PC-3 (cell line): ENCODE measurements around the gene CBL. TPM values are rescaled to one million over a fixed set of nuclear protein-coding genes. Genes with fewer than 3 reads are reported as not detected.

Experiments
- ATAC-seq: fragments of 200-7000 bp; cut with Tn5 transposase; 2 replicates; pipeline ENCODE4 v1.9.1; 2020; ENCODE audit warnings: mild to moderate bottlenecking, moderate library complexity
- BruUV-seq: library from RNA; stranded (reverse); fragments of 400-500 nt; replicated peaks from 2 replicates; lab custom pipeline; 2021; lab: Mats Ljungman, UMichigan
- CTCF ChIA-PET: fragments of 300-600 bp; sonication (Branson Sonifier 250); formaldehyde crosslinking; loops from one replicate; lab custom pipeline; 2022; ENCODE audit warnings: antibody characterized with exemption; lab: Charles Lee
- POLR2A ChIA-PET: fragments of 300-600 bp; sonication (Branson Sonifier 250); formaldehyde crosslinking; loops from one replicate; lab custom pipeline; 2022; ENCODE audit warnings: antibody characterized with exemption; ENCODE audit not compliant: unreplicated experiment; lab: Charles Lee
- DNase-seq: peaks from one replicate; pipeline ENCODE4 v3.0.0-alpha.2; 2015
- H2AFZ ChIP-seq: fragments of 300-600 bp; sonication (generic); 2 replicates; pipeline ENCODE4 v1.6.0; 2016; ENCODE audit warnings: antibody characterized with exemption, low read length
- H3F3A ChIP-seq: fragments of 300-600 bp; sonication (generic); one replicate; pipeline ENCODE4 v1.6.0; 2017; ENCODE audit warnings: antibody characterized with exemption, low read length, control low read depth, mild to moderate bottlenecking; ENCODE audit not compliant: unreplicated experiment
- H3K27ac ChIP-seq: fragments of 300-600 bp; sonication (generic); 2 replicates; pipeline ENCODE4 v1.5.1; 2016; ENCODE audit warnings: mild to moderate bottlenecking, low read length
- H3K27me3 ChIP-seq: fragments of 300-600 bp; sonication (generic); 2 replicates; pipeline ENCODE4 v1.6.1; 2016; ENCODE audit warnings: low read length, mixed read lengths
- H3K36me3 ChIP-seq: fragments of 300-600 bp; sonication (generic); 2 replicates; pipeline ENCODE4 v1.6.1; 2016; ENCODE audit warnings: low read depth, mixed run types, low read length, mixed read lengths
- H3K4me1 ChIP-seq: fragments of 300-600 bp; sonication (generic); 2 replicates; pipeline ENCODE4 v1.5.1; 2016; ENCODE audit warnings: low read length; ENCODE audit not compliant: insufficient read depth
- H3K4me2 ChIP-seq: fragments of 300-600 bp; sonication (generic); 2 replicates; pipeline ENCODE4 v1.6.0; 2016; ENCODE audit warnings: low read length
- H3K4me3 ChIP-seq: fragments of 300-600 bp; sonication (generic); 2 replicates; pipeline ENCODE4 v1.5.1; 2016; ENCODE audit warnings: mild to moderate bottlenecking, low read length, mixed read lengths
- H3K79me2 ChIP-seq: fragments of 300-600 bp; sonication (generic); 2 replicates; pipeline ENCODE4 v1.6.1; 2017; ENCODE audit warnings: low read length, mixed read lengths
- H3K9ac ChIP-seq: fragments of 300-600 bp; sonication (generic); 2 replicates; pipeline ENCODE4 v1.6.0; 2016; ENCODE audit warnings: mild to moderate bottlenecking, low read length
- H3K9me2 ChIP-seq: fragments of 300-600 bp; sonication (generic); replicated peaks from 2 replicates; pipeline ENCODE4 v1.6.1; 2016; ENCODE audit warnings: mixed run types, low read length, mixed read lengths
- H3K9me3 ChIP-seq: fragments of 300-600 bp; sonication (generic); 2 replicates; pipeline ENCODE4 v1.6.1; 2016; ENCODE audit warnings: low read length, mixed read lengths
- H4K20me1 ChIP-seq: fragments of 300-600 bp; sonication (generic); 2 replicates; pipeline ENCODE4 v1.6.1; 2016; ENCODE audit warnings: low read length, mixed read lengths
- CTCF ChIP-seq: fragments of 300-600 bp; sonication (generic); conservative IDR thresholded peaks from 2 replicates; pipeline ENCODE4 v1.5.1; 2017; ENCODE audit warnings: antibody characterized with exemption, low read depth, mild to moderate bottlenecking, low read length
- EZH2 ChIP-seq: fragments of 300-600 bp; sonication (generic); IDR thresholded peaks from one replicate; pipeline ENCODE4 v1.6.1; 2017; ENCODE audit warnings: antibody characterized with exemption, mild to moderate bottlenecking, low read length; ENCODE audit not compliant: unreplicated experiment
- EZH2phosphoT487 ChIP-seq: fragments of 300-600 bp; sonication (generic); IDR thresholded peaks from 2 replicates; pipeline ENCODE4 v1.6.1; 2018; ENCODE audit warnings: mild to moderate bottlenecking, antibody characterized with exemption, low read length, borderline replicate concordance
- intact Hi-C: fragments of 100-400 bp; cut with micrococcal nuclease; formaldehyde crosslinking; loops from 2 replicates; pipeline ENCODE4 v1.9.0; 2023
- total RNA-seq: library from RNA; depleted of rRNA; stranded (reverse); fragments of >200 nt; gene quantifications from 2 replicates; pipeline ENCODE4 v1.2.3, GENCODE V29; 2014

CBL gene
- total RNA-seq, 1 experiment from 2014 or later, result 11.4 TPM

- POLR2A ChIA-PET, result no interaction called here
- H3K27ac ChIP-seq, result no peak overlapping the region
- CTCF ChIA-PET, result no interaction called here
- no peak overlapping the region for H2AFZ ChIP-seq
- no TSS peak for BruUV-seq
- no peak for DNase-seq
- no peak overlapping the region for H3K4me3 ChIP-seq
- peaks cover 2% of the 10 kb centered on the region; the same call in 1 of the 2 replicates for H3K36me3 ChIP-seq
- no peaks in the 10 kb centered on the region for H3K9me3 ChIP-seq
- intact Hi-C loops, result loop anchor here (5.0 to 10.0 kb wide), 2 partner anchors 112 to 155 kb away; partner anchors contain the start of genes CBL and NLRX1
- no peaks in the 10 kb centered on the region for H3K9me2 ChIP-seq
- TF ChIP-seq EZH2phosphoT487 (no peak), CTCF (no peak), EZH2 (no peak)
- no peak overlapping the region for H3K4me2 ChIP-seq
- no peak for ATAC-seq
- no peaks in the 10 kb centered on the region for H3F3A ChIP-seq
- H3K79me2 ChIP-seq, result peaks cover 21% of the 10 kb centered on the region
- H3K4me1 ChIP-seq, result peaks cover 50% of the 10 kb centered on the region
- no peaks in the 10 kb centered on the region for H3K27me3 ChIP-seq
- H3K9ac ChIP-seq, result no peak overlapping the region
- H4K20me1 ChIP-seq, result 0 out of 2 replicates have a peak, but pooled peaks cover 3% of the 10 kb centered on the region
These were observed 113.6 kb downstream of the CBL start for GRCh38 chr11:119319700-119320239.

GRCh38 chr11:119320240-119320775, 114.2 kb downstream of the CBL start:
- ATAC-seq (no peak), DNase-seq (no peak)
- Histone ChIP-seq H3K9me2 (no peaks in the 10 kb centered on the region), H3K36me3 (no peaks in the 10 kb centered on the region), H3K79me2 (peaks cover 16% of the 10 kb centered on the region), H3K4me3 (no peak overlapping the region), H3K27me3 (no peaks in the 10 kb centered on the region), H4K20me1 (no peaks in the 10 kb centered on the region), H3K9ac (no peak overlapping the region), H3F3A (no peaks in the 10 kb centered on the region), H2AFZ (no peak overlapping the region), H3K27ac (no peak overlapping the region), H3K4me1 (peaks cover 44% of the 10 kb centered on the region), H3K4me2 (no peak overlapping the region), H3K9me3 (no peaks in the 10 kb centered on the region)
- BruUV-seq, result no TSS peak
- POLR2A ChIA-PET, result no interaction called here
- TF ChIP-seq EZH2, result no peak
- TF ChIP-seq EZH2phosphoT487, result no peak
- TF ChIP-seq CTCF, result no peak
- intact Hi-C loops, result loop anchor here (5.0 to 10.0 kb wide), 2 partner anchors 113 to 156 kb away; partner anchors contain the start of genes CBL and NLRX1
- CTCF ChIA-PET, result interaction anchor here (0.5 kb wide), 1 partner anchor 114 kb away, joined by 3 read pairs; the partner anchor contains the start of gene CBL
